ENCODE measurements around the gene DGKI.

Gene DGKI

DNA sequence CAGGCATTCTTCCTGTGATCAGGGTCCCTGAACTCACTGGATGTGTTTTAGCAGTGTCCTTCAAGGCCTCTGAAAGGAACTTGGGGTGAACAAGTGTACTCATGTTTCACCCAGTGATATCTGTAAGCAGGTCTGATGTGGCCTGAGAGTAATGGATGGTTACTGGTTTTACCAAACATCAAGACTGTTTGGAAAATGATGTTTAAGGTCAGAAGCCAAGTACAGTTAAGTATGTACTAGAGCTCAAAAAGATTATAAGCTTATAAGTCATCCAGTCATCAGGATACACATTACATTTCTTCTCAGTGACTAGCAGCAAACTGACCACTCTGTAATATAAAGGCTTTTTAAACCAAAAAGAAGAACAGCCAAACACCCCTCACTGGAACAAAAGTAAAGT is 423.5 kb downstream of the DGKI start:
- no peak for TF ChIP-seq CTCF (conservative IDR thresholded peaks at IDR 0.05; ENCODE audit: control insufficient read depth, insufficient read depth, low read depth, low read length)
- DNase-seq (ENCODE audit: low read depth): peak; percentile 52
- no peak overlapping the region for H3K4me3 ChIP-seq (ENCODE audit: control insufficient read depth, low read depth, low read length)

DNA sequence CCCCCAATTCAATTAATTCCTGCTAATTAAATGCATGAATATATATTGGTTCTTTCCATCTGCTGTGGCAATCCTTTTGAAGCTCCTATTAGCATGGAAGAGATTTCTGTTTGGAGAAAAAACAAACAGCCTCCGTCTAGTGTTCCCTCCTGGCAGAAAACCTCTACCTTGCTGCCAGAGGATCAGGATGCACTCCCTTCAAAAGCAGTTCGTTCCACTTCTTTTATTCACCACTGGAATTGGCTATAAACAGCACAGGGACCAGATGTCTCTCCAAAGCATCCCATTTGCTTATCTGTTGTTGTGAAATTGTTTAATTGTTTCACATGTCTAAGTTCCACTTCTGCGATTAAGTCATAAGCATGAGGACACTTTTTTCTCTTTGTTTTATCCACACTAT is 425.4 kb downstream of the DGKI start:
- no peak for TF ChIP-seq CTCF (conservative IDR thresholded peaks at IDR 0.05; ENCODE audit: control insufficient read depth, insufficient read depth, low read depth, low read length)
- DNase-seq (ENCODE audit: low read depth): peak; percentile 32
- no peak overlapping the region for H3K4me3 ChIP-seq (ENCODE audit: control insufficient read depth, low read depth, low read length)

DNA sequence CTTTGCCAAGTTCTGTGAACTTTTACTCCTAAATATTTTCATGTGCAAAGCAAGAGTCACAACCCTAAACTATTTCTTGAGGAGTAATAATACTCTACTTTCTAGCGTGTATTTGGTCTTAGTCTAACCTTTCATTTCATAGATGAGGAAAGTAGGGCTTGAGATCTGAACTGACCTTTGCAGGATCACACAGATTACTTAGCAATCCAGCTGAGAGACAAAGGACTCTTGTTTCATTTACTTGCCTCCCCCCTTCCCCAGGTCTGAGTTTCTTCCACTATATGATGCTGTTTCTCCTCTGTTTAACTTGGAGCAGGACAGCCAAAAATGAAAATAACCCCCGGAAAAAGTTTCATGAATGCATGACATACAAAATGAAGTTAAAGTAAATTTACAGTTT is 427.9 kb downstream of the DGKI start:
- H3K4me3 ChIP-seq (ENCODE audit: control insufficient read depth, low read depth, low read length): no peak overlapping the region
- TF ChIP-seq CTCF (conservative IDR thresholded peaks at IDR 0.05; ENCODE audit: control insufficient read depth, insufficient read depth, low read depth, low read length): no peak
- no peak for DNase-seq (ENCODE audit: low read depth)

- no peak for TF ChIP-seq CTCF (conservative IDR thresholded peaks at IDR 0.05; ENCODE audit: control insufficient read depth, insufficient read depth, low read depth, low read length)
- DNase-seq (ENCODE audit: low read depth): peak; percentile 44
These were observed 429.3 kb downstream of the DGKI start for GRCh38 chr7:137417464-137417863.

DNA sequence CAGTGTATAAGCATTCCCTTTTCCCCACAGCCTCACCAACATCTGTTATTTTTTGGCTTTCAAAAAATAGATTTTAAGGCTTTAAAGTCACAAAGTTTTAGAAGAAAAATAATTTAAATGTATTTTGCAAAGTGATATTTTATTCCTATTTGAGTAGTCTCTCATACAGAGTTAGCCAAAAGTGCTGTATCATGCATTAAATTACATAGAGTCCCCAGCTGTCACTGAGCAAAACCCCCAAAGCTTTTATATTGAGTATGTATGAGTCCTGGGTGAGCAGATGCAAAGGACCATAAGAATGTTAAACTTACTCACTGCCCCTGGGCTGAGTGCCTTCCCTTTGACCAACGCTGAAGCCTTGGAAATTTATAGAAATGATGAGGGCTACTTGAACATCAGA is 432.9 kb downstream of the DGKI start:
- H3K4me3 ChIP-seq (ENCODE audit: control insufficient read depth, low read depth, low read length): no peak overlapping the region
- no peak for TF ChIP-seq CTCF (conservative IDR thresholded peaks at IDR 0.05; ENCODE audit: control insufficient read depth, insufficient read depth, low read depth, low read length)
- no peak for DNase-seq (ENCODE audit: low read depth)

More at GRCh38 chr7:137417464-137417863, 429.3 kb downstream of the DGKI start:
- H3K4me3 ChIP-seq (ENCODE audit: control insufficient read depth, low read depth, low read length): no peak overlapping the region

- TF ChIP-seq CTCF (conservative IDR thresholded peaks at IDR 0.05; ENCODE audit: control insufficient read depth, insufficient read depth, low read depth, low read length): no peak
- no peak for DNase-seq (ENCODE audit: low read depth)
- H3K4me3 ChIP-seq (ENCODE audit: control insufficient read depth, low read depth, low read length): no peak overlapping the region
These were observed 435.3 kb downstream of the DGKI start for GRCh38 chr7:137411446-137411845.

GRCh38 chr7:137408126-137408525 is 438.6 kb downstream of the DGKI start:
- H3K4me3 ChIP-seq (ENCODE audit: control insufficient read depth, low read depth, low read length): no peak overlapping the region
- DNase-seq (ENCODE audit: low read depth): no peak
- no peak for TF ChIP-seq CTCF (conservative IDR thresholded peaks at IDR 0.05; ENCODE audit: control insufficient read depth, insufficient read depth, low read depth, low read length)
